ENCODE measurements around the gene RIPOR2.
"Not testable (repeated sequence)": the region's sequence is repeated elsewhere in the genome, so short reads cannot be mapped to it uniquely, and the experiment has no call there.

The RIPOR2 gene

GRCh38 chr6:24903681-24904080 lies 32.1 kb downstream of the RIPOR2 start:
- DNase-seq (ENCODE audit: low read depth, low spot score) = no peak

- no peak for DNase-seq (ENCODE audit: low read depth, low spot score)
These were observed 33.0 kb downstream of the RIPOR2 start for GRCh38 chr6:24902782-24903181.

DNA sequence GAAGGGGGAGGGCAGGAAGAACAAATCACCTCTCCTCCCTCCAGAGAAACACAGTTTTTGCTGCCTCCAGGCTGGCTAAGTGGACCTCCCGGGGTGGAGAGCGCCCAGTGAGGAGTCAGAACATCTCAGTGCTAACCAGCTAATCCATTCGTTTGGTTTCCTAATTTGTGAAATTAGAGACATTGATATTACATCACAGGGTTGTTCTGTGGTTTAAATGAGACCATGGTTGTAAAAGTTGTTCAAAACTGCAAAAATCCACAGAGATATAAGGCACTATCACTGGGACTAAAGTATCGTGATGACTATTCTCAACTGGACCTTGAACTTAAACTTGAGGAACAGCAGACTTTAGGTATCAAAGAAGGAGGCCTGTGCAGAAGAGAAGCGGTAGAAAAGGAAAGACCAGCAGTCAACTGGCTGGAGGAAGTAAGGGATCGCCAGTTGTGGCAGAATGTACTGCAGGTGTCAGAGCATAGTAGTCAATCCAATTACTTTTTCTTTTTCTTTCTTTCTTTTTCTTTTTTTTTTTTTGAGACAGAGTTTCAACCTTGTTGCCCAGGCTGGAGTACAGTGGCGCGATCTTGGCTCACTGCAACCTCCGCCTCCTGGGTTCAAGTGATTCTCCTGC lies 33.9 kb downstream of the RIPOR2 start:
- no peak for DNase-seq (ENCODE audit: low read depth, low spot score)

- no peak for DNase-seq (ENCODE audit: low read depth, low spot score)
These were observed 34.7 kb downstream of the RIPOR2 start for GRCh38 chr6:24900917-24901697.

DNA sequence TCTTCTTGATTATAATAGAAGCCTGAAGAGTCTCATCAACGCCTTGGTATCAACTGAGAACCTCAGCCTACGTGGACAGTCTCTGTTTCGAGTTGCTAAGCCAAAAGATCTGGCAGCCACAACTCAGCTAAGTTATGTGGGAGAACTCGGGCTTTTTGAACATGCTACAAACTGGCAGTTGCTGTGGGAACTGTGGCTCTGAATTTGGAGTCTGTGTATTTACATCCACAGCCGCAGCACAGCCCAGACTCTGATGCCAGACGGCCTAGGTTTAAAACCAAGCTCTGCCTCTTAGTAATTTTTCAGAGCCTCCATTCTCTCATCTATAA lies 35.8 kb downstream of the RIPOR2 start:
- DNase-seq (ENCODE audit: low read depth, low spot score) = no peak

DNA sequence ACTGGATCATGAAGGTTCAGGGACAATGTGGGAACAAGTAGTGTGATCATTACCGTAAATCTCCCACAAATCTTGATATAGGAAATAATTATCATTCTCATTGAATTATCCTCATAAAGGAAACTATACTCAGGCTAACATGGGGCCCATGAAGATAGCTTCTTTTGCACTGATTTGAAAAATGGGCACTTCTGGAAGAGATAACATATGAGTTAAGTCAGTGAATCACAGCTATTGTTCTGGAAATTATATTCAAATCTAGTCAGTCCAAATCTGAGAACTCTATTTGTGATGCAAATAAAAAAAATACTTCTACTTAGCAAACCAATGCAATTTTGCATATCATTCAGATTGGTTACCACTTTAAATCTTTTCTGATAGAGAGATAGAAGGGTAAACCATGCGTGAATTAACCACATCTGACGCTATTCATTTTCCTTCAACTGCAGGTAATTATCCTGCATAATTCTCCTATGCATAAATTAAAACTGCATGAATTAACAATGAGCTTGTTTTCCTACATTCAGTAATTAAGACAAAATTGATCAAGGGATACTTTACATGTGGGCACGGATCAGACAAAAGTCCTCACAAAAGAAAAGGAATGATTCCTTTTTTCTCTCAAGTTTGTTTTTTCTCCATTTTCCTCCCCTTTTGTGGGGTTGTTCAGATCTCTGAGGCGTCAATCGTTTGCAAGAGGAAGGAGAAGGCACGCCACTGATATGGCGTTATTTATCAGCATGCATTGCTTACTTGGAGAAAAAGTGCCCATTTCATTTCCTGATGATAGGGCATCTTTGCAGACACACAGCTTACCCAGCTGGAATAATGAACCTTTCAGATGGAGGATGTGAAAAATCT lies 36.4 kb downstream of the RIPOR2 start:
- DNase-seq (ENCODE audit: low read depth, low spot score) = no peak

DNA sequence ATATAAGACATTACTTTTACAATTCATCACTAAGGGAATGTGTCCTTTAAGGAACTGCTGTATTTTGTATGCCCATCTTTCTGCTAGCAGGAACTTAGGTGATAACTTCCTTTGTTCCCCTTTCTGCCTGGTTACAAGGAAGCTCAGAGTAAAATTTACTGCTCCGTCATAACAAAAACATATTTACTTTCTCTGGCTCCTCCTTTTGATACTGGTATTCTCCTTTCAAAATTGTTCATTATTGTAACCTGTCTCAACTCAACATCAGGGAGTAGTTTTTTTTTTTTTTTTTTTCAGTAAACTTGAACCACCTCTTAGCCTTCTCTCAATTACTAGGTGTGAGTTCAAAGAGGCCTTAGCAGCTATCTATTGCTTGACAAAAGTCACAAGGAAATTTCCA lies 37.1 kb downstream of the RIPOR2 start:
- DNase-seq (ENCODE audit: low read depth, low spot score) = no peak

DNA sequence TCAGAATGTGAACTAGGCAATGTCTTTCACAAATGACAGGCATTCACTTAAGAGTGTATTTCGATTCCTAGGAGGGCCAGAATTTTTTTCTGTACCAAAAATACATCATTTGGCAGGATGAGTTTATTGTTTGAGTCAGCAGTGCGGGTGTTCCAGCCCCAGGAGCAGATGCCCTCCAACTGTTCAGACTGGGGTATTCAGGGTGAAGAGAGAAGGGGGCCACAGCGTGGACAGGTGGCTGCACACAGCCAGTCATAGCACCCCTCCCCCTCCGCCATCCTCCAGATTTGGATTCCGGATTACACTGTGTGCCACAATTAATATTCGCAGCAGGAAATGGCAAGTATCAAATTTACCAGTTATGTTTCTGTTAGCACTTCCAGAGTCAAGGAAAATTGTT lies 38.6 kb downstream of the RIPOR2 start:
- DNase-seq (ENCODE audit: low read depth, low spot score) = no peak

DNA sequence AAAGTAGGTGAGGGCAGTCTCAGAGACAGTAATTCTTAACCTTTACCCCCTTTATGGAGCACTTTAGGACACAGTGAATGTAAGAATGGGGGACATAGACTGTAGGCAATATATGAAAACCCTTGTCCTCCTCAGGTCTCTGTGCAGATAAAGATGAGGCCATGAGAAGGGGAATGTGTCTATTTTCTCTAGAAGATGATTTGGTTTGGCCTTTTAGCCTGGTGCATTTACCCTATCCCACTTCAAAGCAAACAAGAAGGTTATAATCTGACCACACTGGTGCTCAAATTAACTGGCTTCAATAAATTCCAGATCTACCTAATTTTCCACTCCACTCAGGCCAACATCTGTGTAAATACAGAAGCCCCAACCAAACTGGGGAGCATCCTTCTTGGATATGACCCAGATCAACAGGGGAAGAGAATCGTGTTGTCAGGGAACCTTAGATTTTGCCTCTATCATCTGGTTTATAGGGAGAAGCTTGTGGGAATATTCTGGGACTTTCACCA lies 42.4 kb downstream of the RIPOR2 start:
- no peak for DNase-seq (ENCODE audit: low read depth, low spot score)

DNA sequence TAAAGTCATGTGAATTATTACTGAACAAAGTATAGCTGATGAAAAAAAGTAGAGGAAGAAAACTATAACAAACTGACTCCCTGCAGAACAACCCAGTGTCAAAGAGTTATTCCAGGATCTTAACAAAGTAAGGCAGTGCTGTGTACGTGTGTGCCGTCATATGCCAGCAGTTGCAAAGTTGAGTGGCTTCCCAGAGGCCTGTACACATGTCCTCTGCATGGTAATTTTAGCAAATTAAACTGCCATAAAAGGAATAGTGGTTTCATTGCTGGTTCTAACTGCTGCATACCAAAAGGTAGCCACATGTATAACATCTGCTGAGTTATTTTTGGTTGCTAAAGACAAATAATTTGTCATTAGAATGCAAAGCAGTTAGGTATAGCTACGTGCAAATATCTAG lies 44.8 kb downstream of the RIPOR2 start:
- DNase-seq (ENCODE audit: low read depth, low spot score) = no peak

GRCh38 chr6:24890471-24890870 lies 45.3 kb downstream of the RIPOR2 start:
- DNase-seq (ENCODE audit: low read depth, low spot score) = no peak

GRCh38 chr6:24888715-24889370 lies 46.9 kb downstream of the RIPOR2 start:
- no peak for DNase-seq (ENCODE audit: low read depth, low spot score)

DNA sequence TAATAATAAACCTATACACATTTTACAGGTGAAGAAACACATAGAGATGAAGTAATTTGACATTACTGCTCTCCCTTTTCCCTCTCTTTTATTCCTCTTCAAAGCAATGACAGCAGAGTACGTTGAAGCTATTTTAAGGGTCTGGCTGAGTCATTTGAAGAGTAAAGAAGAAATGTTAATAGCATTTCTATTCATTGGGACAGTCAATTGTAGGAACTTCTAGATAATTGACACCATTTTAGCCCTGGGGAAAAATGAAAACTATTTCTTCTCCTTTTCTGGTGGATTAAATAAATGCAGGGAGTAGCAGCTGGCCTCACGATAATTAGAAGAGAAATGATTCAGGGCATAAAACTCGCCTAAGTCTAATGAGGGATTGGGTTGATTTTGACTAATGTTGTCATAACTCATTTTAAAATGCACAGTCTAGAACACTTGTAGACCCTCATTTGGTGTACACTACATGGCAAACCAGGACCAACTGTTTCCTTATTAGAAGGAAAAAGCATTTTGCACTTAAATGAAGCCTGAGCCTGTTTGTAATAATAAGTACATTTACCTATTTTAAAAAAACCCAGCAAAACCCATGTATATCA lies 48.1 kb downstream of the RIPOR2 start:
- no peak for DNase-seq (ENCODE audit: low read depth, low spot score)

DNA sequence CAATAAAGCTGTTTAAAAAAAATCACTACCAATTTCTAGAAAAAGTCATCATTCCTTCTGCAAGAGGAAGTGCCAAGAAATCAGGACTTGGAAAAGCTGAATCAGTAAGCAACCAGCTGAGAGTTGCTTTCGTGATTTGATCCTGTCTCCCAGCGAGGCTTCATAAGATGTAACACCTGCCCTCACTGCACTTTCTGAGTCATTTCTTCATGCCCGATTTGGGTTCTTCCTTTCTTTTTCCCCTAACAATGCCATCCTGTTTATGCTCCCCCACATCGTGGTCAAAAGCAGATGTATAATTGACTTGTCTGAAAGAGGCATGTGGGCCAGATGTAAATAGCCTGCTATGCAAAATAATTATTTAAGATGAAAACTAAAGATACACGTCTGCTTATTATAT lies 52.1 kb downstream of the RIPOR2 start:
- no peak for DNase-seq (ENCODE audit: low read depth, low spot score)

- no peak for DNase-seq (ENCODE audit: low read depth, low spot score)
These were observed 52.8 kb downstream of the RIPOR2 start for GRCh38 chr6:24882835-24883555.

DNA sequence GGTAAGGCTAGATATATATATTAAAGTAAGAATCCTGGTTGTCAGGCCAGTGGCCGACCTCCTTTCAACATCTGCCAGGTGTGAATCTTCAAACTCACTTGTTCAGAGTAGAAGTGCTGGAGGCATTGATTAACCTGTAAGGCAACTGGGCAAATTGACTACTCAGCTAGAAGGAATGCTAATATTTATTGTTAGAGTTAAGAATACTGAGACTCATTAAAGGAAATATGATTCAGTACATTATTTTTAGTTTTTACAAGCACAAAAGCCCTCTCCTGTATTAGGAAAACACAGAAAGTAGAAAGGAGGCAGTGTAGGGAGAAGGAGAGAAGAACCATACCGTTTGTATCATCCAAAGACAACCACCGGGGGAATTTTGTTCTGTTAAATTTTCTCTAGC lies 53.5 kb downstream of the RIPOR2 start:
- DNase-seq (ENCODE audit: low read depth, low spot score) = no peak

- no peak for DNase-seq (ENCODE audit: low read depth, low spot score)
These were observed 54.4 kb downstream of the RIPOR2 start for GRCh38 chr6:24881376-24881775.

GRCh38 chr6:24880451-24880850 lies 55.3 kb downstream of the RIPOR2 start:
- no peak for DNase-seq (ENCODE audit: low read depth, low spot score)

GRCh38 chr6:24879351-24879750 lies 56.4 kb downstream of the RIPOR2 start:
- no peak for DNase-seq (ENCODE audit: low read depth, low spot score)

DNA sequence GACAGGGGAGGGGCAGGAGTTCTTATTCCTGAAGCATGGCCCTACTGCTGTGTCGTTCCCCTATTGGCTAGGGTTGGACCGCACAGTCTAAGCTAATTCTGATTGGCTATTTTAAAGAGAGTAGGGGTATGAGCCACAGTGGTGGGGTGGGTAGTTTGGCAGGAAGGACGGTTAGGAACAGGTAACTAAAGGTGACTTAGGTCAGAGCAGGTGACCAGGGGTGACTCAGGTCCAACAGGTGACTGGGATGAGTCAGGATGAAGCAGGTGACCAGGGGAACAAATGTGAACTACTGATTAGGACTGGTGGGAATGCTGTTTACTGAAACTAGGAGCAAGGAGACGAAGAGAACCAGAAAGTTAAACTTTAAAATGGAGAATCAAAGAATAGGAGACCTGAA lies 58.0 kb downstream of the RIPOR2 start:
- not testable (repeated sequence) for DNase-seq (ENCODE audit: low read depth, low spot score)

Measured in iPS DF 19.7 (cell line).